Liver (tissue), 9 donors: ENCODE measurements around the gene TPRKB. TPM values are rescaled to one million over a fixed set of nuclear protein-coding genes. Genes with fewer than 3 reads are reported as not detected.
"Not testable (repeated sequence)": the region's sequence is repeated elsewhere in the genome, so short reads cannot be mapped to it uniquely, and the experiment has no call there.

Experiments
- DNase-seq: peaks from one replicate; pipeline ENCODE4 v3.0.0-alpha.2; 2017; ENCODE audit warnings: low spot score
- H3K27ac ChIP-seq, 2 donors: one replicate each; pipeline ENCODE4 v1.7.0; 2013; ENCODE audit warnings: inconsistent platforms in 2 of 2, low read length in 2 of 2, control low read depth in 1 of 2, low read depth in 1 of 2, mild to moderate bottlenecking in 1 of 2
- H3K27me3 ChIP-seq, 4 donors: one replicate each; pipeline versions ENCODE4 v1.6.1 to v1.7.0; 2013; ENCODE audit warnings: low read length in 3 of 4, inconsistent platforms in 1 of 4, mild to moderate bottlenecking in 1 of 4, moderate library complexity in 1 of 4; ENCODE audit not compliant: control insufficient read depth in 4 of 4, insufficient read depth in 4 of 4
- H3K36me3 ChIP-seq, 4 donors: one replicate each; pipeline versions ENCODE4 v1.6.1 to v1.7.0; 2013; ENCODE audit warnings: low read length in 3 of 4, mild to moderate bottlenecking in 3 of 4, low read depth in 1 of 4, moderate library complexity in 1 of 4; ENCODE audit not compliant: control insufficient read depth in 4 of 4, insufficient read depth in 3 of 4
- H3K4me1 ChIP-seq, 4 donors: one replicate each; pipeline versions ENCODE4 v1.6.1 to v1.7.0; 2013; ENCODE audit warnings: low read length in 3 of 4, mild to moderate bottlenecking in 3 of 4, moderate library complexity in 1 of 4; ENCODE audit not compliant: control insufficient read depth in 4 of 4, insufficient read depth in 4 of 4
- H3K4me3 ChIP-seq, 3 donors: one replicate each; pipeline versions ENCODE4 v1.6.1 to v1.7.0; 2013; ENCODE audit warnings: low read length in 3 of 3, control low read depth in 1 of 3, low read depth in 1 of 3, mild to moderate bottlenecking in 1 of 3
- H3K9ac ChIP-seq, 2 donors: one replicate each; pipeline ENCODE4 v1.7.0; 2013; ENCODE audit warnings: low read length in 2 of 2, mild to moderate bottlenecking in 2 of 2, moderate library complexity in 2 of 2, control low read depth in 1 of 2, low read depth in 1 of 2
- H3K9me3 ChIP-seq, 4 donors: one replicate each; pipeline versions ENCODE4 v1.6.1 to v1.7.0; 2013; ENCODE audit warnings: low read length in 3 of 4; ENCODE audit not compliant: control insufficient read depth in 4 of 4
- ATF3 ChIP-seq: IDR thresholded peaks from 2 replicates; pipeline ENCODE4 v1.6.1; 2016; ENCODE audit warnings: antibody characterized with exemption
- EGR1 ChIP-seq, 2 donors: IDR thresholded peaks; 2 replicates each; pipeline ENCODE4 v1.6.1; 2016 to 2018; ENCODE audit warnings: antibody characterized with exemption in 2 of 2, low read depth in 2 of 2
- FOXA1 ChIP-seq: IDR thresholded peaks from 2 replicates; pipeline ENCODE4 v1.6.1; 2016; ENCODE audit warnings: antibody characterized with exemption
- FOXA2 ChIP-seq: IDR thresholded peaks from 2 replicates; pipeline ENCODE4 v1.6.1; 2016; ENCODE audit warnings: antibody characterized with exemption
- GABPA ChIP-seq, 2 donors: IDR thresholded peaks in 1 of 2; conservative IDR thresholded peaks in 1 of 2; 2 replicates each; pipeline ENCODE4 v1.6.1; 2016; ENCODE audit warnings: antibody characterized with exemption in 2 of 2, mild to moderate bottlenecking in 1 of 2, moderate library complexity in 1 of 2
- HNF4A ChIP-seq, 2 donors: conservative IDR thresholded peaks; 2 replicates each; pipeline ENCODE4 v1.6.1; 2016; ENCODE audit warnings: antibody characterized with exemption in 2 of 2, mild to moderate bottlenecking in 2 of 2
- HNF4G ChIP-seq: IDR thresholded peaks from 2 replicates; pipeline ENCODE4 v1.6.1; 2016; ENCODE audit warnings: antibody characterized with exemption
- JUND ChIP-seq, 2 donors: IDR thresholded peaks; 2 replicates each; pipeline ENCODE4 v1.6.1; 2016; ENCODE audit warnings: antibody characterized with exemption in 2 of 2
- RAD21 ChIP-seq, 2 donors: IDR thresholded peaks; 2 replicates each; pipeline ENCODE4 v1.6.1; 2016; ENCODE audit warnings: antibody characterized with exemption in 2 of 2, mild to moderate bottlenecking in 2 of 2
- SP1 ChIP-seq: IDR thresholded peaks from 2 replicates; pipeline ENCODE4 v1.6.1; 2018; ENCODE audit warnings: antibody characterized with exemption, mild to moderate bottlenecking
- TAF1 ChIP-seq: conservative IDR thresholded peaks from 2 replicates; pipeline ENCODE4 v1.6.1; 2016; ENCODE audit warnings: antibody characterized with exemption, mild to moderate bottlenecking
- YY1 ChIP-seq: IDR thresholded peaks from 2 replicates; pipeline ENCODE4 v1.6.1; 2016; ENCODE audit warnings: antibody characterized with exemption, mild to moderate bottlenecking
- WGBS: extraction: QIAGEN DNeasy Blood & Tissue Kit; methylation state at CpG from one replicate; pipeline ENCODE4 v1.1.7; 2013; 5-methylcytosine and 5-hydroxymethylcytosine counted together
- polyA plus RNA-seq, 2 donors: library from polyadenylated mRNA; stranded (reverse) in 1 of 2; unstranded in 1 of 2; fragments of 200-250 nt in 1 of 2; fragments of >200 nt in 1 of 2; fragmentation: Nextera tagmentation in 1 of 2; extraction: Ambion mirVana in 1 of 2; gene quantifications; one replicate each; pipeline versions ENCODE4 v1.2.1 to v1.2.3, GENCODE V29; 2013 to 2015
- total RNA-seq, 2 donors: library from RNA; depleted of rRNA; stranded (reverse); fragments of >200 nt; gene quantifications; one replicate each; pipeline ENCODE4 v1.2.3, GENCODE V29; 2014
- TF ChIP-seq, protein P1 (sequence below): fragments of 150-350 bp; IDR thresholded peaks from 2 replicates; pipeline ENCODE4 v1.5.1; 2017; ENCODE audit warnings: improper control_type of control experiment, low read depth, low read length; ENCODE audit not compliant: missing input control
- TF ChIP-seq, protein P2 (sequence below): IDR thresholded peaks from 2 replicates; pipeline ENCODE4 v1.6.1; 2016; ENCODE audit warnings: antibody characterized with exemption, mild to moderate bottlenecking
- TF ChIP-seq, protein P3 (sequence below): IDR thresholded peaks from 2 replicates; pipeline ENCODE4 v1.6.1; 2016; ENCODE audit warnings: antibody characterized with exemption
- TF ChIP-seq, protein P4 (sequence below): IDR thresholded peaks from 2 replicates; pipeline ENCODE4 v1.6.1; 2016; ENCODE audit warnings: antibody characterized with exemption
- donor health status: healthy.
- donor health status: healthy.
- donor health status: healthy.
- donor health status: healthy.
- donor health status: healthy.

Gene TPRKB
- total and polyA plus RNA-seq, 4 donors = 16.2 to 27.7 (median 17.0) TPM

DNA sequence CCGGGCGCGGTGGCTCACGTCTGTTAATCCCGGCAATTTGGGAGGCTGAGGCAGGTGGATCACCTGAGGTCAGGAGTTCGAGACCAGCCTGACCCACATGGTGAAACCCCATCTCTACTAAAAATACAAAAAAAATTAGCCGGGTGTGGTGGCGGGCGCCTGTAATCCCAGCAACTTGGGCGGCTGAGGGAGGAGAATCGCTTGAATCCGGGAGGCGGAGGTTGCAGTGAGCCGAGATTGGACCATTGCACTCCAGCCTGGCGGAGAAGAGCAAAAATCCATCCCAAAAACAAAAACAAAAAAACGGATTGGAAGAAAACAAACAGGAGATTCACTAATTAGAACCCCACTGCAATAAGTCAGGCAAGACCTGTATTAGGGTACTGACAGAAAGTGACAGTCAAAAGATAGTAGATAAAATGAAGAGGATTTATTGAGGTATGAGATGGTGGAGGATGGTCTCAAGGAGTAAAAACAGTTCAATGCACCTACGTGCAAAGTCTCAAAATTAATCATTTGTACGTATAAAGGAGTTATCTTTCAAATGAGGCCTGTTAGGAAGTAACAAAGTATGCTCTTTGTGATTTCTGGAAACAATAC, 41.8 kb upstream of the TPRKB start:
- Histone ChIP-seq H3K4me1 (peaks cover 0 to 13% (median 9%) of the 10 kb centered on the region in 4 donors), H3K4me3 (peak overlapping the region; percentile 66 to 80 (median 74)), H3K36me3 (peaks cover 5 to 20% (median 14%) of the 10 kb centered on the region in 4 donors), H3K9ac (peak overlapping the region; percentile 51 to 72)
- WGBS = 77% methylated on average over 18 of the region's 18 CpGs
- not testable (repeated sequence) for H3K9me3 ChIP-seq, H3K27ac ChIP-seq, DNase-seq, H3K27me3 ChIP-seq

DNA sequence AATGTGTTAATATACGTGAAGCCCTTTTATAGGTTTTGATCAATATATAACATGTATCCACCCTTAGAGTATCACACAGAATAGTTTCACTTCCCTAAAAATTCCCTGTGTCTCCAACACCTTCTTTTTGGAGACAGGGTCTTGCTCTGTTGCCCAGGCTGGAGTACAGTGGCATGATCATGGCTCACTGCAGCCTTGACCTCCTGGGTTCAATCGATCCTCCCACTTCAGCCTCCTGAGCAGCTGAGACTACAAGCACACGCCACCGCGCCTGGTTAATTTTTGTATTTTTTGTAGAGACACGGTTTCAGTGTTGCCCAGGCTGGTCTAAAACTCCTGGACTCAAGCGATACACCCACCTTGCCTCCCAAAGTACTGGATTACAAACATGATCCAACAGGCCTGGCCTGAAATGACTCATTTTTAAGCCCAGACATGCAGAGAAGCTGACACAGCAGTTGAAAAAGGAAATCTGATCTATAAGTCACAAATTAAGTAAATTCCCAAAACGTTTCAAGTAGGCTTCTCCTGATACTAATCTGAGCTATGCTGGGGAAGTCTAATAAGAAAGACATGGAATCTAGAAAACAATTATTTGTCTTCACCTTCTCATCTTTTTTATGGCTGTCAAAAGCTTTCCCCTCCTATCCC, 39.8 kb upstream of the TPRKB start:
- 92% methylated on average over 8 of the region's 8 CpGs for WGBS
- DNase-seq = no peak
- no peak overlapping the region for H3K9ac ChIP-seq
- peaks cover 0 to 13% (median 9%) of the 10 kb centered on the region in 4 donors for H3K4me1 ChIP-seq
- no peaks in the 10 kb centered on the region for H3K9me3 ChIP-seq
- H3K27me3 ChIP-seq = no peaks in the 10 kb centered on the region
- H3K36me3 ChIP-seq = peaks cover 5 to 36% (median 31%) of the 10 kb centered on the region in 4 donors
- TF ChIP-seq YY1 (no peak), RAD21 (IDR thresholded peaks at IDR 0.05) (no peak), JUND (IDR thresholded peaks at IDR 0.05) (no peak), GABPA (IDR thresholded peaks at IDR 0.05 in 1 of 2, conservative IDR thresholded peaks at IDR 0.05 in 1 of 2) (no peak), FOXA1 (no peak)
- TF ChIP-seq, protein P1, sequence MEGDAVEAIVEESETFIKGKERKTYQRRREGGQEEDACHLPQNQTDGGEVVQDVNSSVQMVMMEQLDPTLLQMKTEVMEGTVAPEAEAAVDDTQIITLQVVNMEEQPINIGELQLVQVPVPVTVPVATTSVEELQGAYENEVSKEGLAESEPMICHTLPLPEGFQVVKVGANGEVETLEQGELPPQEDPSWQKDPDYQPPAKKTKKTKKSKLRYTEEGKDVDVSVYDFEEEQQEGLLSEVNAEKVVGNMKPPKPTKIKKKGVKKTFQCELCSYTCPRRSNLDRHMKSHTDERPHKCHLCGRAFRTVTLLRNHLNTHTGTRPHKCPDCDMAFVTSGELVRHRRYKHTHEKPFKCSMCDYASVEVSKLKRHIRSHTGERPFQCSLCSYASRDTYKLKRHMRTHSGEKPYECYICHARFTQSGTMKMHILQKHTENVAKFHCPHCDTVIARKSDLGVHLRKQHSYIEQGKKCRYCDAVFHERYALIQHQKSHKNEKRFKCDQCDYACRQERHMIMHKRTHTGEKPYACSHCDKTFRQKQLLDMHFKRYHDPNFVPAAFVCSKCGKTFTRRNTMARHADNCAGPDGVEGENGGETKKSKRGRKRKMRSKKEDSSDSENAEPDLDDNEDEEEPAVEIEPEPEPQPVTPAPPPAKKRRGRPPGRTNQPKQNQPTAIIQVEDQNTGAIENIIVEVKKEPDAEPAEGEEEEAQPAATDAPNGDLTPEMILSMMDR = no peak
- TF ChIP-seq, protein P2, sequence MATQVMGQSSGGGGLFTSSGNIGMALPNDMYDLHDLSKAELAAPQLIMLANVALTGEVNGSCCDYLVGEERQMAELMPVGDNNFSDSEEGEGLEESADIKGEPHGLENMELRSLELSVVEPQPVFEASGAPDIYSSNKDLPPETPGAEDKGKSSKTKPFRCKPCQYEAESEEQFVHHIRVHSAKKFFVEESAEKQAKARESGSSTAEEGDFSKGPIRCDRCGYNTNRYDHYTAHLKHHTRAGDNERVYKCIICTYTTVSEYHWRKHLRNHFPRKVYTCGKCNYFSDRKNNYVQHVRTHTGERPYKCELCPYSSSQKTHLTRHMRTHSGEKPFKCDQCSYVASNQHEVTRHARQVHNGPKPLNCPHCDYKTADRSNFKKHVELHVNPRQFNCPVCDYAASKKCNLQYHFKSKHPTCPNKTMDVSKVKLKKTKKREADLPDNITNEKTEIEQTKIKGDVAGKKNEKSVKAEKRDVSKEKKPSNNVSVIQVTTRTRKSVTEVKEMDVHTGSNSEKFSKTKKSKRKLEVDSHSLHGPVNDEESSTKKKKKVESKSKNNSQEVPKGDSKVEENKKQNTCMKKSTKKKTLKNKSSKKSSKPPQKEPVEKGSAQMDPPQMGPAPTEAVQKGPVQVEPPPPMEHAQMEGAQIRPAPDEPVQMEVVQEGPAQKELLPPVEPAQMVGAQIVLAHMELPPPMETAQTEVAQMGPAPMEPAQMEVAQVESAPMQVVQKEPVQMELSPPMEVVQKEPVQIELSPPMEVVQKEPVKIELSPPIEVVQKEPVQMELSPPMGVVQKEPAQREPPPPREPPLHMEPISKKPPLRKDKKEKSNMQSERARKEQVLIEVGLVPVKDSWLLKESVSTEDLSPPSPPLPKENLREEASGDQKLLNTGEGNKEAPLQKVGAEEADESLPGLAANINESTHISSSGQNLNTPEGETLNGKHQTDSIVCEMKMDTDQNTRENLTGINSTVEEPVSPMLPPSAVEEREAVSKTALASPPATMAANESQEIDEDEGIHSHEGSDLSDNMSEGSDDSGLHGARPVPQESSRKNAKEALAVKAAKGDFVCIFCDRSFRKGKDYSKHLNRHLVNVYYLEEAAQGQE = no peak
- TF ChIP-seq, protein P3, sequence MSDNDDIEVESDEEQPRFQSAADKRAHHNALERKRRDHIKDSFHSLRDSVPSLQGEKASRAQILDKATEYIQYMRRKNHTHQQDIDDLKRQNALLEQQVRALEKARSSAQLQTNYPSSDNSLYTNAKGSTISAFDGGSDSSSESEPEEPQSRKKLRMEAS = no peak
- H3K4me3 ChIP-seq = no peak overlapping the region
- H3K27ac ChIP-seq = no peak overlapping the region

GRCh38 chr2:73776381-73776780, 39.2 kb upstream of the TPRKB start:
- no peaks in the 10 kb centered on the region for H3K27me3 ChIP-seq
- no peak overlapping the region for H3K9ac ChIP-seq
- no peak overlapping the region for H3K27ac ChIP-seq
- 97% methylated on average over 4 of the region's 4 CpGs for WGBS
- peaks cover 0 to 13% (median 9%) of the 10 kb centered on the region in 4 donors for H3K4me1 ChIP-seq
- no peak overlapping the region for H3K4me3 ChIP-seq
- no peaks in the 10 kb centered on the region for H3K9me3 ChIP-seq
- no peak for DNase-seq
- peaks cover 5 to 37% (median 31%) of the 10 kb centered on the region in 4 donors for H3K36me3 ChIP-seq
- TF ChIP-seq HNF4G (no peak), FOXA2 (no peak), EGR1 (IDR thresholded peaks at IDR 0.05; ENCODE audit: low read depth in 2 of 2) (no peak), TAF1 (no peak), RAD21 (IDR thresholded peaks at IDR 0.05) (no peak), ATF3 (no peak), SP1 (no peak), HNF4A (conservative IDR thresholded peaks at IDR 0.05) (no peak)
- TF ChIP-seq, protein P1 = no peak
- TF ChIP-seq, protein P4, sequence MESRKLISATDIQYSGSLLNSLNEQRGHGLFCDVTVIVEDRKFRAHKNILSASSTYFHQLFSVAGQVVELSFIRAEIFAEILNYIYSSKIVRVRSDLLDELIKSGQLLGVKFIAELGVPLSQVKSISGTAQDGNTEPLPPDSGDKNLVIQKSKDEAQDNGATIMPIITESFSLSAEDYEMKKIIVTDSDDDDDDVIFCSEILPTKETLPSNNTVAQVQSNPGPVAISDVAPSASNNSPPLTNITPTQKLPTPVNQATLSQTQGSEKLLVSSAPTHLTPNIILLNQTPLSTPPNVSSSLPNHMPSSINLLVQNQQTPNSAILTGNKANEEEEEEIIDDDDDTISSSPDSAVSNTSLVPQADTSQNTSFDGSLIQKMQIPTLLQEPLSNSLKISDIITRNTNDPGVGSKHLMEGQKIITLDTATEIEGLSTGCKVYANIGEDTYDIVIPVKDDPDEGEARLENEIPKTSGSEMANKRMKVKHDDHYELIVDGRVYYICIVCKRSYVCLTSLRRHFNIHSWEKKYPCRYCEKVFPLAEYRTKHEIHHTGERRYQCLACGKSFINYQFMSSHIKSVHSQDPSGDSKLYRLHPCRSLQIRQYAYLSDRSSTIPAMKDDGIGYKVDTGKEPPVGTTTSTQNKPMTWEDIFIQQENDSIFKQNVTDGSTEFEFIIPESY = no peak
